ENCODE measurements around the gene SPOPL.
A peak's percentile ranks its signal among the peaks of the same experiment; 100 is the strongest.

The SPOPL gene

GRCh38 chr2:138589663-138590062, 88.1 kb downstream of the SPOPL start:
- no peak overlapping the region for H3K27ac ChIP-seq
- TF ChIP-seq Cebpa-rat (IDR thresholded peaks at IDR 0.05) = no peak
- H3K9ac ChIP-seq = no peak overlapping the region
- H3K4me2 ChIP-seq = peak overlapping the region in 3 of 11 experiments; percentile 17 to 35 (median 33); a peak in 4 of 22 replicates
- H3K4me1 ChIP-seq = peaks cover 0 to 8% (median 3%) of the 10 kb centered on the region in 10 experiments; a peak in 7 of 20 replicates
- no peaks in the 10 kb centered on the region for H4K20me1 ChIP-seq
- H3K36me3 ChIP-seq = peaks cover 0 to 20% (median 0%) of the 10 kb centered on the region in 11 experiments; a peak in 3 of 22 replicates
- H3K9me3 ChIP-seq (replicated peaks in 1 of 11) = no peaks in the 10 kb centered on the region
- no peak overlapping the region for H3K4me3 ChIP-seq
- H3K27me3 ChIP-seq = no peaks in the 10 kb centered on the region

- TF ChIP-seq Cebpa-rat (IDR thresholded peaks at IDR 0.05) = no peak
- H3K4me2 ChIP-seq = no peak overlapping the region
- no peaks in the 10 kb centered on the region for H3K27me3 ChIP-seq
- H3K9me3 ChIP-seq (replicated peaks in 1 of 11) = no peaks in the 10 kb centered on the region
- no peak overlapping the region for H3K9ac ChIP-seq
- H4K20me1 ChIP-seq = no peaks in the 10 kb centered on the region
- H3K27ac ChIP-seq = no peak overlapping the region
- peaks cover 0 to 36% (median 0%) of the 10 kb centered on the region in 11 experiments; a peak in 7 of 22 replicates for H3K36me3 ChIP-seq
- no peak overlapping the region for H3K4me3 ChIP-seq
- H3K4me1 ChIP-seq = no peaks in the 10 kb centered on the region
These were observed 94.8 kb downstream of the SPOPL start for GRCh38 chr2:138596403-138596802.

DNA sequence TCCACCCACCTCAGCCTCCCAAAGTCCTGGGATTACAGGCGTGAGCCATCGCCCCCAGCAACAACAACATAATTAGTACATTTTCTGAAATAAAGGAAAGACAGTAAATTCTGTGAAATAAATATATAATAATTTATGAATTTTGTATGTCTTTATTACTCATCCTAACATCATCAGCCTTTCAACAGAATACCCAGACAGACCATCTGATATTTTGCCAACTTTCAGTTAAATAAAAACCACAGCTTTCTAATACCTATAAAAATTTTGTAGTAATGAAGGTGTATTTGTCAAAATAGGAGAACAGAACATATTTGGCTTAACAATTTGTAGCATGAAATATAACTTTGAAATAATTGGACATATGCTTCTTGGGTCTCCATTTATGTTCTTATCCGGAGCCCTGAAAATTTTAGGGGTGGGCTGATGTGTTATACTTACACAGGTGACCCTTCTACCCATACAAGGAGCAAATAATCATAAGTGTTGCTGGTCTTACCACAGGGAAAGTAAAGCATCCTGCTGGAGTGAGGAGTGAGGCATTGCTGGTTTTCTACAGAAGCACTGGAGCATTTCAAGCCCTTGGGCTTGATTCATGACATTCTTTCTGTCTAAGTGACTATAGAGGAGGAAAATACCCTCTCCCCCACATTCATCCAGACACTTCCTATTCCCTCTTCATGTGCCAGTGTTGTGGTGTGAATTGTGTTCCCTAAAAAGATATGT, 99.3 kb downstream of the SPOPL start:
- Histone ChIP-seq H3K27me3 (no peaks in the 10 kb centered on the region), H3K9me3 (replicated peaks in 1 of 11) (no peaks in the 10 kb centered on the region)
- TF ChIP-seq Cebpa-rat (IDR thresholded peaks at IDR 0.05) = no peak

GRCh38 chr2:138601458-138602165, 100.0 kb downstream of the SPOPL start:
- H3K4me2 ChIP-seq = no peak overlapping the region
- H3K27me3 ChIP-seq = no peaks in the 10 kb centered on the region
- H3K4me1 ChIP-seq = no peaks in the 10 kb centered on the region
- no peaks in the 10 kb centered on the region for H4K20me1 ChIP-seq
- H3K9me3 ChIP-seq (replicated peaks in 1 of 11) = no peaks in the 10 kb centered on the region
- TF ChIP-seq Cebpa-rat (IDR thresholded peaks at IDR 0.05) = no peak
- H3K36me3 ChIP-seq = peaks cover 0 to 14% (median 0%) of the 10 kb centered on the region in 11 experiments; a peak in 3 of 22 replicates
- no peak overlapping the region for H3K27ac ChIP-seq
- no peak overlapping the region for H3K4me3 ChIP-seq
- no peak overlapping the region for H3K9ac ChIP-seq

More for the DNA sequence above, 99.3 kb downstream of the SPOPL start:
- Histone ChIP-seq H3K4me1 (no peaks in the 10 kb centered on the region), H3K36me3 (peaks cover 0 to 21% (median 0%) of the 10 kb centered on the region in 11 experiments; a peak in 5 of 22 replicates), H3K4me3 (no peak overlapping the region), H3K9ac (no peak overlapping the region), H3K27ac (no peak overlapping the region), H4K20me1 (no peaks in the 10 kb centered on the region), H3K4me2 (no peak overlapping the region)

- no peak overlapping the region for H3K27ac ChIP-seq
- no peak overlapping the region for H3K4me2 ChIP-seq
- H3K4me1 ChIP-seq = no peaks in the 10 kb centered on the region
- no peaks in the 10 kb centered on the region for H3K9me3 ChIP-seq (replicated peaks in 1 of 11)
- no peak overlapping the region for H3K4me3 ChIP-seq
- peaks cover 0 to 9% (median 0%) of the 10 kb centered on the region in 11 experiments; a peak in 1 of 22 replicates for H3K36me3 ChIP-seq
- TF ChIP-seq Cebpa-rat (IDR thresholded peaks at IDR 0.05) = no peak
- no peaks in the 10 kb centered on the region for H4K20me1 ChIP-seq
- H3K9ac ChIP-seq = no peak overlapping the region
- no peaks in the 10 kb centered on the region for H3K27me3 ChIP-seq
These were observed 100.5 kb downstream of the SPOPL start for GRCh38 chr2:138602166-138602460.

- no peak overlapping the region for H3K27ac ChIP-seq
- no peak for TF ChIP-seq Cebpa-rat (IDR thresholded peaks at IDR 0.05)
- H4K20me1 ChIP-seq = no peaks in the 10 kb centered on the region
- no peaks in the 10 kb centered on the region for H3K4me1 ChIP-seq
- H3K4me2 ChIP-seq = no peak overlapping the region
- H3K9ac ChIP-seq = no peak overlapping the region
- H3K27me3 ChIP-seq = no peaks in the 10 kb centered on the region
- no peaks in the 10 kb centered on the region for H3K9me3 ChIP-seq (replicated peaks in 1 of 11)
- no peaks in the 10 kb centered on the region for H3K36me3 ChIP-seq
- H3K4me3 ChIP-seq = no peak overlapping the region
These were observed 106.2 kb downstream of the SPOPL start for GRCh38 chr2:138607746-138608145.

GRCh38 chr2:138609446-138609845, 107.9 kb downstream of the SPOPL start:
- no peak overlapping the region for H3K9ac ChIP-seq
- H3K27ac ChIP-seq = no peak overlapping the region
- no peaks in the 10 kb centered on the region for H3K36me3 ChIP-seq
- H3K27me3 ChIP-seq = no peaks in the 10 kb centered on the region
- H3K4me1 ChIP-seq = no peaks in the 10 kb centered on the region
- no peak overlapping the region for H3K4me3 ChIP-seq
- TF ChIP-seq Cebpa-rat (IDR thresholded peaks at IDR 0.05) = no peak
- no peak overlapping the region for H3K4me2 ChIP-seq
- no peaks in the 10 kb centered on the region for H3K9me3 ChIP-seq (replicated peaks in 1 of 11)
- H4K20me1 ChIP-seq = no peaks in the 10 kb centered on the region

DNA sequence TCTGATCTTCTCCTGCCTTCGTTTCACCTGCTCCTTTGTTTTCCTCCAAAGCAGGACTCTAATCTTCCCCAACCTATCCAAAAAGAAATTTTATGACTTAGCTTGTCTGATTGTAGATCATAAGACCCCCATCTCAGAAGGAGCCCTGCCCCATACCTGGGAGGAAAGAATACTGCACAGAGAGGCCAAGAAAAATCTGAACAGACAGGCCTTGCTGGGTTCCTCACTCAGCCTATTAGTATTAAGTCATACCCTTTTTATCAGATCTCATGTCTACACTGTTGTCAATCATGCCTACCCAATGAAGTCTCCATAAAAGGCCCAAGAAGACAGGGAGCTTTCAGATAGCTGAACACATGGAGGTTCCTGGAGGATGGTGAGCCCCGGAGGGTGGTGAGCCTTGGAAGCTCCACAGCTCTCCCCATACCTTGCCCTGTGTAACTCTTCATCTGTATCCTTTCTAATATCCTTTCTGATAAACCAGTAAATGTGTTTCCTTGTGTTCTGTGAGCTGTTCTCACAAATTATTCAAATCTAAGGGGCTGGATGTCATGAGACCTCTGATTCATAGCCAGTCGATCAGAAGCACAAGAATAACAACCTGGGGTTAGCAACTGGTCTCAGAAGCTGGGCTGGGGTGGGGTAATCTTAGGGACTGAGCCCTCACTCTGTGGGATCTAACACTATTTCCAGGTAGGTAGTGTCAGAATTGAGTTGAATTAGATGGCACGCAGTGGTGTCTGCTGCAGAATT, 108.8 kb downstream of the SPOPL start:
- no peaks in the 10 kb centered on the region for H3K4me1 ChIP-seq
- no peak for TF ChIP-seq Cebpa-rat (IDR thresholded peaks at IDR 0.05)
- no peaks in the 10 kb centered on the region for H4K20me1 ChIP-seq
- H3K4me3 ChIP-seq = no peak overlapping the region
- H3K27me3 ChIP-seq = no peaks in the 10 kb centered on the region
- no peaks in the 10 kb centered on the region for H3K36me3 ChIP-seq
- H3K4me2 ChIP-seq = no peak overlapping the region
- no peak overlapping the region for H3K27ac ChIP-seq
- H3K9me3 ChIP-seq (replicated peaks in 1 of 11) = no peaks in the 10 kb centered on the region
- H3K9ac ChIP-seq = no peak overlapping the region

DNA sequence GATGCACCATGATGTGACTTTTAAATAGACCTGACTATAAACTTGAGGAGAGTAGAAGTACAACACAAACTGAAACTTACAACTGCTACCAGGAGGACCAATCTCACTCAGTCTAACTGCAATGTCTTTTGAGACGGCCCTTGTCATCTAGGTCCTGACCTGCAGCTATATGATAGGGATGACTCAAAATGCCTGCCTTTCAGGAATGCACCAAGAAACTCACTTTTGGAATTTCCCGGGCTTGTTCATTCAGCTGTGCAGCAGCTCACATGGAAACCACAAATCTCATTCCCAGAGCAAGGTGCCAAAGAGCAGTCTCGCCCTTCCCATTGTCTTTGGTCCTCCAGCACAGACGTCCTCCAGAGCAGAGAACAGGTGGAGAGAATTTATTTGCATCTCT, 113.7 kb downstream of the SPOPL start:
- Histone ChIP-seq H3K4me2 (no peak overlapping the region), H3K36me3 (no peaks in the 10 kb centered on the region), H3K9ac (no peak overlapping the region), H3K4me3 (no peak overlapping the region), H3K27ac (no peak overlapping the region), H3K27me3 (no peaks in the 10 kb centered on the region), H3K9me3 (replicated peaks in 1 of 11) (no peaks in the 10 kb centered on the region), H3K4me1 (no peaks in the 10 kb centered on the region), H4K20me1 (no peaks in the 10 kb centered on the region)
- TF ChIP-seq Cebpa-rat (IDR thresholded peaks at IDR 0.05) = no peak

Measured in BLaER1 treated with 17β-estradiol and CSF1 and Interleukin-3, amounts not matched to agents 10 nM and 100 nM (cell line).